ENCODE data around the gene CLIC4. TPM values are rescaled to one million over a fixed set of nuclear protein-coding genes. Genes with fewer than 3 reads are reported as not detected.

The CLIC4 gene
- total RNA-seq, 1 experiment from 2014 or later, result 262 TPM

GRCh38 chr1:24725209-24725651 lies 20.0 kb upstream of the CLIC4 start:
- Mint-ChIP-seq H3K36me3 (peaks cover 6% of the 10 kb centered on the region), H3K4me1 (peaks cover 40% of the 10 kb centered on the region), H3K27me3 (ENCODE audit: low read depth) (no peaks in the 10 kb centered on the region), H3K4me3 (peak overlapping the region; percentile 23), H3K27ac (peak overlapping the region; percentile 97), H3K9me3 (peaks cover 10% of the 10 kb centered on the region)
- ATAC-seq (peak; percentile 67), DNase-seq (ENCODE audit: low spot score) (peak; percentile 44)
- CTCF ChIA-PET, result interaction anchor here (0.6 to 4.3 kb wide), 10 partner anchors 16 to 110 kb away, joined by 3 to 24 read pairs (median 6); partner anchors contain the start of gene CLIC4
- POLR2A ChIA-PET, result interaction anchor here (2.3 kb wide), 1 partner anchor 20 kb away, joined by 24 read pairs; the partner anchor contains the start of gene CLIC4
- TF ChIP-seq OVOL2 (CRISPR knock-in tag; IDR thresholded peaks at IDR 0.05; ENCODE audit: borderline replicate concordance), result no peak
- TF ChIP-seq GTF2I (CRISPR knock-in tag; conservative IDR thresholded peaks at IDR 0.05), result peak; percentile 79
- peak; percentile 46; the same call in 1 of the 2 replicates for TF ChIP-seq FOXK1 (CRISPR knock-in tag; IDR thresholded peaks at IDR 0.05)
- TF ChIP-seq TEAD1 (CRISPR knock-in tag; IDR thresholded peaks at IDR 0.05), result peak; percentile 87
- peak; percentile 43; the same call in 1 of the 2 replicates for TF ChIP-seq PRDM15 (CRISPR knock-in tag; IDR thresholded peaks at IDR 0.05)
- TF ChIP-seq ZNF138 (CRISPR knock-in tag; conservative IDR thresholded peaks at IDR 0.05), result 0 out of 2 replicates have a peak, but pooled peaks have one; percentile 11
- no peak for TF ChIP-seq GRHL2 (CRISPR knock-in tag; IDR thresholded peaks at IDR 0.05; ENCODE audit: insufficient replicate concordance, severe bottlenecking)
- no peak for TF ChIP-seq E2F1 (CRISPR knock-in tag; IDR thresholded peaks at IDR 0.05)
- no peak for TF ChIP-seq ZSCAN18 (CRISPR knock-in tag; IDR thresholded peaks at IDR 0.05)
- TF ChIP-seq ETV6 (CRISPR knock-in tag; IDR thresholded peaks at IDR 0.05), result peak; percentile 67; the same call in 1 of the 2 replicates
- no peak for TF ChIP-seq NR2C2 (CRISPR knock-in tag; IDR thresholded peaks at IDR 0.05)
- TF ChIP-seq JUN (CRISPR knock-in tag; IDR thresholded peaks at IDR 0.05), result no peak
- TF ChIP-seq USF2 (CRISPR knock-in tag; IDR thresholded peaks at IDR 0.05), result 0 out of 2 replicates have a peak, but pooled peaks have one; percentile 9
- TF ChIP-seq ZNF232 (CRISPR knock-in tag; IDR thresholded peaks at IDR 0.05), result 0 out of 2 replicates have a peak, but pooled peaks have one; percentile 67
- TF ChIP-seq ERG (CRISPR knock-in tag; IDR thresholded peaks at IDR 0.05), result no peak
- no peak for TF ChIP-seq ATF3 (CRISPR knock-in tag; conservative IDR thresholded peaks at IDR 0.05)
- no peak for TF ChIP-seq FOXP1 (CRISPR knock-in tag; IDR thresholded peaks at IDR 0.05; ENCODE audit: borderline replicate concordance)
- TF ChIP-seq SMAD3 (CRISPR knock-in tag; IDR thresholded peaks at IDR 0.05; ENCODE audit: borderline replicate concordance), result peak; percentile 72; the same call in 1 of the 2 replicates
- TF ChIP-seq RELA (CRISPR knock-in tag; IDR thresholded peaks at IDR 0.05; ENCODE audit: borderline replicate concordance), result no peak
- TF ChIP-seq ZNF423 (CRISPR knock-in tag; IDR thresholded peaks at IDR 0.05), result peak; percentile 64; the same call in 1 of the 2 replicates
- peak; percentile 98 for TF ChIP-seq ESRRA (CRISPR knock-in tag; IDR thresholded peaks at IDR 0.05; ENCODE audit: borderline replicate concordance)
- TF ChIP-seq GABPB1 (CRISPR knock-in tag; IDR thresholded peaks at IDR 0.05), result no peak
- TF ChIP-seq ZNF121 (CRISPR knock-in tag; IDR thresholded peaks at IDR 0.05), result peak; percentile 73; the same call in 1 of the 2 replicates
- TF ChIP-seq SP1 (CRISPR knock-in tag; conservative IDR thresholded peaks at IDR 0.05), result peak; percentile 76; the same call in 1 of the 2 replicates
- TF ChIP-seq ZNF425 (CRISPR knock-in tag; conservative IDR thresholded peaks at IDR 0.05), result no peak
- no peak for TF ChIP-seq TCF7 (CRISPR knock-in tag; IDR thresholded peaks at IDR 0.05; ENCODE audit: low read depth)
- TF ChIP-seq NFE2L1 (CRISPR knock-in tag; IDR thresholded peaks at IDR 0.05), result 0 out of 2 replicates have a peak, but pooled peaks have one; percentile 41
